Gastroesophageal sphincter (tissue), 4 donors: Measurements from ENCODE around the gene AMD1. TPM values are rescaled to one million over a fixed set of nuclear protein-coding genes. Genes with fewer than 3 reads are reported as not detected.

Experiments
- ATAC-seq: fragments of 150-250 bp; one replicate; pipeline ENCODE4 v1.9.1; 2016; ENCODE audit warnings: mild to moderate bottlenecking, moderate library complexity
- H3K27ac ChIP-seq, 4 donors: fragments of 200-600 bp; sonication (generic) in 3 of 4; 1 replicate in 3 of 4; 2 replicates in 1 of 4; pipeline ENCODE4 v1.5.1; 2016 to 2019
- H3K27me3 ChIP-seq: fragments of 200-600 bp; sonication (generic); one replicate; pipeline ENCODE4 v1.5.1; 2019
- H3K36me3 ChIP-seq, 2 donors: fragments of 200-600 bp; sonication (generic); one replicate each; pipeline ENCODE4 v1.5.1; 2019; ENCODE audit warnings: control low read depth in 1 of 2
- H3K4me1 ChIP-seq, 3 donors: fragments of 200-600 bp; sonication (generic); 1 replicate in 2 of 3; 2 replicates in 1 of 3; pipeline ENCODE4 v1.5.1; 2016 to 2019; ENCODE audit warnings: control low read depth in 2 of 3
- H3K4me3 ChIP-seq, 2 donors: fragments of 200-600 bp; sonication (generic); one replicate each; pipeline ENCODE4 v1.5.1; 2019; ENCODE audit warnings: mild to moderate bottlenecking in 1 of 2, moderate library complexity in 1 of 2
- H3K9me3 ChIP-seq, 3 donors: fragments of 200-600 bp; sonication (generic); one replicate each; pipeline ENCODE4 v1.5.1; 2017 to 2019; ENCODE audit warnings: control low read depth in 2 of 3
- CTCF ChIP-seq, 4 experiments: fragments of 200-600 bp in 2 of 4; fragments of 450-650 bp in 2 of 4; sonication (generic) in 1 of 4; IDR thresholded peaks; one replicate each; pipeline ENCODE4 v1.5.1; 2017 to 2019; ENCODE audit warnings: antibody characterized with exemption in 4 of 4, mild to moderate bottlenecking in 2 of 4, moderate library complexity in 2 of 4
- EP300 ChIP-seq: sonication (generic); formaldehyde crosslinking; IDR thresholded peaks from one replicate; pipeline ENCODE4 v1.6.1; 2017; ENCODE audit warnings: antibody characterized with exemption, mild to moderate bottlenecking
- POLR2A ChIP-seq, 2 donors: fragments of 450-650 bp; IDR thresholded peaks; one replicate each; pipeline ENCODE4 v1.6.1; 2017; ENCODE audit warnings: antibody characterized with exemption in 2 of 2, mild to moderate bottlenecking in 2 of 2, moderate library complexity in 1 of 2
- POLR2AphosphoS5 ChIP-seq: sonication (generic); formaldehyde crosslinking; IDR thresholded peaks from one replicate; pipeline ENCODE4 v1.6.1; 2017; ENCODE audit warnings: antibody characterized with exemption
- WGBS, 2 donors: methylation state at CpG; one replicate each; pipeline ENCODE4 v1.1.5; 2018; ENCODE audit warnings: low coverage in 1 of 2; 5-methylcytosine and 5-hydroxymethylcytosine counted together
- total RNA-seq, 4 donors: library from RNA; depleted of rRNA; stranded (reverse); fragments of >200 nt; gene quantifications; one replicate each; pipeline ENCODE4 v1.1.0, GENCODE V29; 2016

AMD1 gene
- total RNA-seq, 4 donors from 2014 or later = 51.4 to 96.5 (median 79.0) TPM

DNA sequence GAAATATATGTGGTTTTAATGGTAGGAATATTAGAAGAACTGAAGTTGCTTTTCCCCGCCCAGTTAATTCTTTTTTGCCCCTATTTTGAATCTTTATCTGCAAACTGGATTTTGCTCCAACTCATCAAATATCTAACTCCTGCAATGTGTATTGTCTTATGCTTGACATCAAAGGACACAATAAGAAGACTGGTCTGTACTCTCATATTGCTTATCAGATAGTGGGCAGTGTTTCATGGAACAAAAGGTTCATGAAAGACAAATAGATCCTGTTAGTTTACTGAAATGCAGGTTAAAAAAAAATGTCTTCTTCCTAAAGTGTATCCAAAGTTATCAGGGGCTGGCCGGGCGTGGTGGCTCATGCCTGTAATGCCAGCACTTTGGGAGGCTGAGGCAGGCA is 56.2 kb downstream of the AMD1 start:
- WGBS, 2 donors = 89 to 100% methylated on average over 1 to 3 of the region's 3 CpGs
- Histone ChIP-seq H3K36me3 (no peaks in the 10 kb centered on the region), H3K27ac (no peak overlapping the region), H3K27me3 (no peaks in the 10 kb centered on the region), H3K4me1 (no peaks in the 10 kb centered on the region), H3K9me3 (no peaks in the 10 kb centered on the region), H3K4me3 (no peak overlapping the region)
- no peak for TF ChIP-seq POLR2AphosphoS5
- no peak for TF ChIP-seq POLR2A (IDR thresholded peaks at IDR 0.05)
- TF ChIP-seq EP300 = no peak
- no peak for TF ChIP-seq CTCF (IDR thresholded peaks at IDR 0.05)
- ATAC-seq = no peak

GRCh38 chr6:110933912-110934311 is 59.3 kb downstream of the AMD1 start:
- ATAC-seq = no peak
- Histone ChIP-seq H3K4me3 (no peak overlapping the region), H3K9me3 (no peaks in the 10 kb centered on the region), H3K36me3 (no peaks in the 10 kb centered on the region), H3K27ac (no peak overlapping the region), H3K4me1 (no peaks in the 10 kb centered on the region), H3K27me3 (no peaks in the 10 kb centered on the region)
- 57 to 77% methylated on average over 1 to 2 of the region's 2 CpGs for WGBS, 2 donors
- TF ChIP-seq POLR2AphosphoS5 (no peak), POLR2A (IDR thresholded peaks at IDR 0.05) (no peak), CTCF (IDR thresholded peaks at IDR 0.05) (no peak), EP300 (no peak)

- H3K4me3 ChIP-seq = no peak overlapping the region
- WGBS, 2 donors = 85 to 100% methylated on average over 1 of the region's 1 CpG
- H3K27ac ChIP-seq = no peak overlapping the region
- no peaks in the 10 kb centered on the region for H3K9me3 ChIP-seq
- no peaks in the 10 kb centered on the region for H3K27me3 ChIP-seq
- no peak for ATAC-seq
- no peak for TF ChIP-seq CTCF (IDR thresholded peaks at IDR 0.05)
- TF ChIP-seq POLR2A (IDR thresholded peaks at IDR 0.05) = no peak
- TF ChIP-seq POLR2AphosphoS5 = no peak
- TF ChIP-seq EP300 = no peak
- no peaks in the 10 kb centered on the region for H3K4me1 ChIP-seq
- no peaks in the 10 kb centered on the region for H3K36me3 ChIP-seq
These were observed 59.9 kb downstream of the AMD1 start for GRCh38 chr6:110934381-110934898.

GRCh38 chr6:110935171-110935570 is 60.6 kb downstream of the AMD1 start:
- WGBS, 2 donors = 77% methylated on average over 2 to 6 of the region's 6 CpGs
- H3K27ac ChIP-seq = no peak overlapping the region
- no peaks in the 10 kb centered on the region for H3K4me1 ChIP-seq
- no peak for ATAC-seq
- TF ChIP-seq EP300 (no peak), POLR2AphosphoS5 (no peak), CTCF (IDR thresholded peaks at IDR 0.05) (no peak)
- no peaks in the 10 kb centered on the region for H3K9me3 ChIP-seq
- no peak overlapping the region for H3K4me3 ChIP-seq
- no peaks in the 10 kb centered on the region for H3K36me3 ChIP-seq
- no peaks in the 10 kb centered on the region for H3K27me3 ChIP-seq

DNA sequence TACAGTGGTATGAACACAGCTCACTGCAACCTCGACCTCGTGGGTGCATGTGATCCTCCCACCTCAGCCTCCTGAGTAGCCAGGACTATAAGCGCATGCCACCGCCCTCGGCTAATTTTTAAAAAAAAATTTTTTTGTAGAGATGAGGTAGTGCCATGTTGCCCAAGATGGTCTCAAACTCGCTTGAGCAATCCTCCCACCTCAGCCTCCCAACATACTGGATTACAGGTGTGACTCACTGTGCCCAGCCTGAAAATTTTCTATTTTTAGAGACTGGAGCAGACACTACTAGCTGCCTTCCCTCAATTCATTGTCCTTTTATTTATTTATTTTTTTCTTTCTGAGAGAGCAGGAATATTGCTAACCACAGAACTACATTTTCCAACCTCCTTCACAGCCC is 63.6 kb downstream of the AMD1 start:
- no peak for ATAC-seq
- Histone ChIP-seq H3K4me3 (no peak overlapping the region), H3K27ac (no peak overlapping the region), H3K36me3 (no peaks in the 10 kb centered on the region), H3K4me1 (no peaks in the 10 kb centered on the region), H3K9me3 (no peaks in the 10 kb centered on the region), H3K27me3 (no peaks in the 10 kb centered on the region)
- 98 to 100% methylated on average over 6 of the region's 6 CpGs for WGBS, 2 donors
- TF ChIP-seq POLR2A (IDR thresholded peaks at IDR 0.05) (no peak), CTCF (IDR thresholded peaks at IDR 0.05) (no peak), POLR2AphosphoS5 (no peak), EP300 (no peak)
